ENCODE results near the gene FAM156B.
"Not testable (repeated sequence)": the region's sequence is repeated elsewhere in the genome, so short reads cannot be mapped to it uniquely, and the experiment has no call there.

Gene FAM156B

GRCh38 chrX:52930214-52930613 lies 33.1 kb downstream of the FAM156B start:
- DNase-seq: not testable (repeated sequence)

DNA sequence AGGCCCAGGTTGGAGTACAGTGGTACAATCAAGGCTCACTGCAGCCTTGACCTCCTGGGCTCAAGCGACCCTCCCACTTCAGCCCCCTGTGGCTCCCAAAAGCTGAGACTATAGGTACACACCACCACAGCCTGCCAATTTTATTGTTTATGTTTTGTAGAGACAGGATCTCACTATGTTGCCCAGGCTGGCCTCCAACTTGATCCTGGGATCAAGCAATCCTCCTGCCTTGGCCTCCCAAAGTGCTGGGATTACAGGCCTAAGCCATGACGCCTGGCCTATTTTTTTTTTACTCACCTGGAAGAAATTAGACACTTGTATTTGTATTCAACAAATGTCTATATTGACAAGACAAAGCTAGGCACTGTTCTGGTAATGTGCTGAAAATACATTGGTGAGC lies 36.1 kb downstream of the FAM156B start:
- no peak for DNase-seq

DNA sequence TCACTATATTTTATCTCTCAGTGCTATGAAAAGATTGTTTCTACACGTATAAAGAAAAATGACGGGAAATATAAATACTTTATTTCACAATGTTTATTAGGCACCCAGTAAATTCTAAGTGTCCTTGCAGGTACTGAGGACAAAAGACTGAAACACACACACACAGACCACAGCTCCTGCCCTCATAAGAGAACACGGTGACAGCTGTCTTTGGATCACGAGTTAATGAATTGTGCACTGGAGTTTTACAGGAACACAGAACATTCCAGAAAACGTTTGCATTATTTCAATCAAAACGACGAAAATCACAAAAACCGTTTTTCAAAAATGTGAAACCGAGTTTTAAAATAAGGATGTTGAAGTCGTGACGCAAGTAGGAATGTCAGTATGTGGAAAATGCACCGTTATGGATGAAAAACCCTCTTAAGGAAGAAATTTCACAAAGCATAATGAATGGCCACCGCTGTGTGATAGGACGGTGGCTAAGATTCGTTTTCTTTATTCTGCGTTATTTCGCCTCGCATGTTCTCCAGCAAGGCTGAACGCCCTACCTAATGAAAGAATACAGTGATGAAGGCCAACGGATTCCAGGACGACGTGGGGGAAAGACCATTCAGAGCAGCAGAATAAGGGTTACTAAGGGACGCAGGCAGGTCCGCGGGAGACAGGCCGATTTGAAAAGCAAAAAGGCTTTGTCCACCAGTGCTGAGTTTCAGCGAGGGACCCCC lies 37.0 kb downstream of the FAM156B start:
- DNase-seq: no peak

GRCh38 chrX:52934704-52935469 lies 37.8 kb downstream of the FAM156B start:
- peak; percentile 78 for DNase-seq

DNA sequence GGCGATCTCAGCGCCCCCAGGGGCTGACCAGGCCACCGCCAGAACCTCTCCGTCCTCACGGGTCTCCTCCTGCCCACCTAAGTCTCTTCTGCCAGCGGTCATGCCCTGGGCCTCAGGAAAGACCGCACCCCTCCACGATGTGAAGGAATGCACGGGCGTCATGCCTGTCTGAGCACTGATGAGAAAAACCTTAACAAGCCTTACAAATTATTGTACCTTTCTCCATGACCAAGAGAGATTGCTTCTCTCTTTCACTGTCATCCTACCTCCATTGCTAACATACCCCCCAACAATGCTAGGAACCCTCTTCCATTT lies 38.3 kb downstream of the FAM156B start:
- DNase-seq: not testable (repeated sequence)

GRCh38 chrX:52940704-52941103 lies 43.6 kb downstream of the FAM156B start:
- not testable (repeated sequence) for DNase-seq

GRCh38 chrX:52941728-52942127 lies 44.6 kb downstream of the FAM156B start:
- not testable (repeated sequence) for DNase-seq

- DNase-seq: not testable (repeated sequence)
Observed at GRCh38 chrX:52945838-52946494, 48.8 kb downstream of the FAM156B start.

DNA sequence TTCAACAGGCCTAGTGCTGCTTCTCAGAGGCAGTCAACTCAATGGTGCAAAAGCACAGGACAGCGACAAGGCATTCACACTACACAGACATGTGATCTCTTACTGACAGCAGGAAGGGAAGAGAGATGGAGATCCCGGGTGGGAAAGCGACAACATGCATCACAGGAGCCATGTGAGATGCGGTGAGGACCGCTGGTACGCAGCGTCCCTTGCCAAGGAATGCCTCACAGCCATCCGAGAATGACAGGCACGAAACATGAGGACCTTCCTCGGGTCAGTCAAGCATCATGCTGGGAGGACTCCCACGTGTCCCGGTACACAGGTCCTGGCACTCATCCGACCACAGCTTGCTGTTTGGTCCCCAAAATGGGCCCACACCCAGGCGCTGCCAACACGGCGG lies 50.4 kb downstream of the FAM156B start:
- DNase-seq: not testable (repeated sequence)

GRCh38 chrX:52948265-52948664 lies 51.1 kb downstream of the FAM156B start:
- not testable (repeated sequence) for DNase-seq

DNA sequence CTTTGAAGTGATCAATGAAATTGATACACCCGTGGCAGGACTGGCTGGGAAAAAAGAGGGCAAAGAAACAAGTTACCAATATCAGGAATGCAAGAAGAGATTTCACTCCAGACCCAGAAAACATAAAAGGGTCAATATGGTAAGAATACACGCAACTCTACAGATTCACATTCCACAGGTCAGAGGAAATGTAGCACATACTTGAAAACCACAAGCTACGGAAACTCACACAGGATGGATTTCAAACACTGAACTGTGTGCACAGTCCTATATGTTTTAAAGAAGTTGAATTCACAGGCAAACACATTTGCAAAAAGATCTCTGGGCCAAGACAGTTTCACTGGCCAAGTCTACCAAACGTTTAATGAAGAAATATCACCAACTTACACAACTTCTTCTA lies 52.2 kb downstream of the FAM156B start:
- DNase-seq: not testable (repeated sequence)

DNA sequence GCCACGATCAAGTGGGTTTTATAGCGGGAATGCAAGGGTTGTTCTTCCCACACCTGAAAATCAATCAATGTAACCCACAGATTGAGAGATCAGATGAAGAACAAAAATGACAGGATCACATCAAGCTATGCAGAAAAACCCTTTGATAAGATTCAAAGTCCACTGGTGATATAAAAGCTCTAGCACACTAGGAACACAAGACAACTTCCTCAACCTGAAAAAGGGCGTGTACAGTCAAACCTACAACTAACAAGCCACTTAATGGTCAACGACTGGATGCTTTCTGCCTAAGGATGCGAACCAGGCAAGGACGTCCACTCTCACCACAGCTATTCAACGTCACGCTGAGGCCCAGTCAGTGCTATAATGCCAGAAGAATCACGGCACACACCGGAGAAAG lies 52.8 kb downstream of the FAM156B start:
- not testable (repeated sequence) for DNase-seq

Measured in DMS153 (cell line).